Mesothelial cell of epicardium (in vitro differentiated cells): ENCODE measurements around the gene ACADSB. TPM values are rescaled to one million over a fixed set of nuclear protein-coding genes. Genes with fewer than 3 reads are reported as not detected.

Experiments used
- DNase-seq, 2 experiments: peaks; one replicate each; pipeline ENCODE4 v3.0.0; 2021; ENCODE audit warnings: low spot score in 2 of 2; ENCODE audit not compliant: unreplicated experiment in 2 of 2
- H3K27ac Mint-ChIP-seq: 2 replicates; pipeline ENCODE4 v1.8.0; 2021; ENCODE audit warnings: mixed read lengths
- H3K27me3 Mint-ChIP-seq: 2 replicates; pipeline ENCODE4 v1.8.0; 2021; ENCODE audit warnings: low read depth, mixed read lengths
- H3K36me3 Mint-ChIP-seq: 2 replicates; pipeline ENCODE4 v1.8.0; 2021; ENCODE audit warnings: mixed read lengths
- H3K4me1 Mint-ChIP-seq: 2 replicates; pipeline ENCODE4 v1.8.0; 2021; ENCODE audit warnings: mixed read lengths
- H3K4me3 Mint-ChIP-seq: 2 replicates; pipeline ENCODE4 v1.8.0; 2021; ENCODE audit warnings: mild to moderate bottlenecking, moderate library complexity, mixed read lengths
- H3K9me3 Mint-ChIP-seq: 2 replicates; pipeline ENCODE4 v1.8.0; 2021; ENCODE audit warnings: mixed read lengths
- CTCF ChIP-seq: fragments of 200-600 bp; sonication (generic); IDR thresholded peaks from one replicate; pipeline ENCODE4 v1.5.0; 2021; ENCODE audit warnings: antibody characterized with exemption; ENCODE audit not compliant: unreplicated experiment
- total RNA-seq: library from RNA; stranded (reverse); gene quantifications from 3 replicates; pipeline ENCODE4 v1.2.1, GENCODE V29; 2021

ACADSB gene
- total RNA-seq, 1 donor from 2014 or later = 21.3 TPM

DNA sequence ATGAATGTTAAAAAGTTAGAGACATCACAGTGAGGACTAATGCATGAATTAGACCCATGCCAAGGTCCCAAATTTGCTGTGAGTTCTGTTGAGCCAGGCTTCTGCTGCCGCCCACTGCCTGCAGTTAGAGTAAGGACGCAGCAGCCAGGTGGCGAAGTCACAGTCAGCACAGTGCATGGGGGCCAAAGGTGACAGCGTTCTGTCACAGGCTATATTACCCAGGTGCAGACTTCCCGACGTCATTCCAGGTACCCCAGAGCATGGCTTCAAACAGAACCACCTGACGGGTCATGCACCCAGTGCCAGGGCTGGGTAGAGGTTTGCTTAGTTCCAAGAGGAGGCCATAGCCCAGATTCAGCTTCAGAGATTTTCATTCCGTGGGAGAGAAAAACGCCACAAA lies 93.1 kb downstream of the ACADSB start:
- Mint-ChIP-seq H3K36me3 (no peaks in the 10 kb centered on the region), H3K4me3 (no peak overlapping the region), H3K27me3 (peaks cover 78% of the 10 kb centered on the region), H3K27ac (no peak overlapping the region), H3K4me1 (no peaks in the 10 kb centered on the region), H3K9me3 (no peaks in the 10 kb centered on the region)
- TF ChIP-seq CTCF = no peak
- no peak for DNase-seq

GRCh38 chr10:123102673-123103072 lies 93.9 kb downstream of the ACADSB start:
- Mint-ChIP-seq H3K27ac (no peak overlapping the region), H3K27me3 (peaks cover 72% of the 10 kb centered on the region), H3K4me3 (no peak overlapping the region), H3K9me3 (no peaks in the 10 kb centered on the region), H3K4me1 (no peaks in the 10 kb centered on the region), H3K36me3 (no peaks in the 10 kb centered on the region)
- no peak for DNase-seq
- TF ChIP-seq CTCF = no peak

DNA sequence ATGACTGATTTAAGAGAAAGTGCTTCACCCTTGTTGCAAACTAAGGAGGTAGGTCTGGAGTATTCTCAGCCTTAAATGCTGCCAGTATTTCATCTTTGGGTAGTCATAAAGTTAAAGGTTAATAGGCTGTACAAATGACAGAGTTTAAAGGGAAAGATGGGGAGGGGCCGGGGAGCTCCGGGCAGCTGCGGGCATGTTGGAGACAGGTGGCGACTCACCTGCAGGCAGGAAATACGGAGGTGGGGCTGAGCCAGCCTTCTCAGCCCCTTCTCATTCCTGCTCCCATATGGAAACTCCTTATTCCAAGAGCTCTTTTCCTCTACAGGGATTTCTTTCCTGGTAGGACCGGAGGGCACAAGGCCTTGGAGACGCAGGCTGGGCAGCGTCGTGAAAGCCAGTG lies 95.1 kb downstream of the ACADSB start:
- no peak for DNase-seq
- Mint-ChIP-seq H3K4me3 (no peak overlapping the region), H3K27me3 (peaks cover 62% of the 10 kb centered on the region), H3K9me3 (no peaks in the 10 kb centered on the region), H3K27ac (no peak overlapping the region), H3K4me1 (no peaks in the 10 kb centered on the region), H3K36me3 (no peaks in the 10 kb centered on the region)
- no peak for TF ChIP-seq CTCF

Other genes with a start within 250 kb of the ACADSB start
- not detected in 3 replicates for gene CUZD1, start 163.1 kb upstream of the ACADSB start, total RNA-seq
- not detected in 3 replicates for gene FAM24B, start 129.4 kb upstream of the ACADSB start, total RNA-seq
- gene FAM24A, start 98.4 kb upstream of the ACADSB start, total RNA-seq = not detected in 3 replicates
- gene C10orf88, start 54.8 kb upstream of the ACADSB start, total RNA-seq = 12.6 to 15.7 TPM (median 13.5 TPM) in 3 replicates
- 7.7 to 9.1 TPM (median 8.2 TPM) in 3 replicates for gene PSTK, start 28.6 kb upstream of the ACADSB start, total RNA-seq
- gene IKZF5, start 211 bp upstream of the ACADSB start, total RNA-seq = 10.9 to 14.6 TPM (median 12.4 TPM) in 3 replicates
- gene HMX3, start 127.0 kb downstream of the ACADSB start, total RNA-seq = not detected in 3 replicates
- gene HMX2, start 139.1 kb downstream of the ACADSB start, total RNA-seq = not detected in 3 replicates
- 70.0 to 71.5 TPM (median 71.1 TPM) in 3 replicates for gene BUB3, start 145.4 kb downstream of the ACADSB start, total RNA-seq